ENCODE results near the gene C18orf63. TPM values are rescaled to one million over a fixed set of nuclear protein-coding genes. Genes with fewer than 3 reads are reported as not detected.
A peak's percentile ranks its signal among the peaks of the same experiment; 100 is the strongest.
"Not testable (repeated sequence)": the region's sequence is repeated elsewhere in the genome, so short reads cannot be mapped to it uniquely, and the experiment has no call there.

Gene C18orf63
- polyA plus RNA-seq, 3 donors, result 0.20 to 0.64 (median 0.45) TPM

- DNase-seq, result no peak
Measured at GRCh38 chr18:74286106-74286855, 29.4 kb upstream of the C18orf63 start.

DNA sequence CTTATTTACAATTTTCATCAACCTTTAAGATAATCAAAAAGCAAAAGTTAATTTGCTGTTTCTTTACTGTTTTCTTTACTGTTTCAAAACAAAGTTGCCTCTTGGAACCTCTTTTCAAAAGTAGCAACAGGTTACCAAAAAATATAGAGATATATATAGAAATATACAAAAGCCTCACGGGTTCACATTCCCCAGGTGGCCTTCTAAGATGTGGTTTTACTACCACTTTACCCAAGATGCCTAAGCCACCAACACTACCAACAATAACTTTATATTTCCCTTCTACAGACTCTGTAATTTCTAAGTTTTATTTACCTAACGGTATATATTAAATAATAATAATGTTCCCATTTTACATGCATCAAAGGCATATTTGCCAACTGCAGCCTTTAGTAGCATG, 28.8 kb upstream of the C18orf63 start:
- no peak for DNase-seq

- no peak for DNase-seq
Measured at GRCh38 chr18:74288041-74288440, 27.6 kb upstream of the C18orf63 start.

- no peak for DNase-seq
Measured at GRCh38 chr18:74288730-74289129, 26.9 kb upstream of the C18orf63 start.

DNA sequence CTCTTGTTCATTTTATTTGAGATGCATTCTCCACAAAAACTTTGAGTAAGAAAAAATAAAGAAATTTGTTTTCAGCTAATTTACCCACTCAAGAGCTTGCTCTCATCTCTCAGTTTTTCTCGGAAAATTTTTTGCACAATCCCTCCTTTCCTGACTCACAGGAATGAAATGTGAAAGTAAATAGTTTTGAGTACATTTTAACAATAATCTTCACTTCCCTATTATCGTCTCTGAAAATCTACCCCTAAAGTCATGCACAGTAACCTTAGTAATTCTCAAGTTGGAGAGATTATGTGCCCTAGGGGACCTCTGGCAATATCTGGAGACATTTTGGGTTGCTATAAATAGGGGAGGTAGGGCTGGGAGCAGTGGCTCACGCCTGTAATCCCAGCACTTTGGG, 26.5 kb upstream of the C18orf63 start:
- DNase-seq, result no peak

- DNase-seq, result no peak
Measured at GRCh38 chr18:74290021-74290420, 25.6 kb upstream of the C18orf63 start.

DNA sequence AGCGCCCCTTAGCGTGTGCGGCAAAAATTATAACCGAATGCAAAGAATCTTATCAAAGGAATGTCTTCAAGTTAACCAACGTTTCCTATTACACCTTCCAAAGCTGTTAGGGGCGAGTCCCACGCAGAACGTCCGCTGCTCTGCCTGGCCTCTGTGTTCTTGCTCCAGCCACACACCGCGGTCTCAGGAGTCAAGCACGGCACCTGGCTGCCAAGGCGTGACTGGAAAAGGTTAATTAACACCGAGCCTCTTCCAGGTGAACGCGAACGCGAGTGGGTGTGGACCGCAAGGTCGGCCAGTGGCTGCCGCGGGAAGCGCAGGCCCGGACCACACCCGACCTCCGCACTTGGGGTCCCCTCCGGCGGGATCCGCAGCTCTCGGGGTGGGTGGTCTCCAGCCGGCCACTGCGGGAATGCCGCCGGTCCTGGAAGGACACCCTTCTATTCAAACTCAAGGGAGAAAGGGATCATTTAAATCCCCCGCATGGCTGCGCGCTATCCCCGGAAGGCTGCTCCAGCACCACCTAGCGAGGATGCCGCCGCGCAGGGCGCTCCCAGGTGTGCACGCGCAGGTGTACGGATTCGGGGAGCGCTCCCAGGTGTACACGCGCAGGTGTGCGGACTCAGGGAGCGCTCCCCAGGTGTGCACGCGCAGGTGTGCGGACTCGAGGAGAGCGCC, 24.7 kb upstream of the C18orf63 start:
- no peak for DNase-seq

DNA sequence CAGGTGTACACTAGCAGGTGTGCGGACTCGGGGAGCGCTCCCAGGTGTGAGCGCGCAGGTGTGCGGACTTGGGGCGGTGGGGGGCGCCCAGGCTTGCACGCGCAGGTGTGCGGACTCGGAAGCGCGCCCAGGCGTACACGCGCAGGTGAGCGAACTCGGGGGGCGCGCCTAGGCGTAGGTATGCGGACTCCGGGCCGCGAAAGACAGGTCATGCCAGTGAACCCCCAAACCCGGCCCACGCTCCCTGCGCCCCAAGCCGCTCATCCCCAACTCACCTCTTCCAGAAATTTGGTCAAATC, 24.2 kb upstream of the C18orf63 start:
- DNase-seq, result no peak

DNA sequence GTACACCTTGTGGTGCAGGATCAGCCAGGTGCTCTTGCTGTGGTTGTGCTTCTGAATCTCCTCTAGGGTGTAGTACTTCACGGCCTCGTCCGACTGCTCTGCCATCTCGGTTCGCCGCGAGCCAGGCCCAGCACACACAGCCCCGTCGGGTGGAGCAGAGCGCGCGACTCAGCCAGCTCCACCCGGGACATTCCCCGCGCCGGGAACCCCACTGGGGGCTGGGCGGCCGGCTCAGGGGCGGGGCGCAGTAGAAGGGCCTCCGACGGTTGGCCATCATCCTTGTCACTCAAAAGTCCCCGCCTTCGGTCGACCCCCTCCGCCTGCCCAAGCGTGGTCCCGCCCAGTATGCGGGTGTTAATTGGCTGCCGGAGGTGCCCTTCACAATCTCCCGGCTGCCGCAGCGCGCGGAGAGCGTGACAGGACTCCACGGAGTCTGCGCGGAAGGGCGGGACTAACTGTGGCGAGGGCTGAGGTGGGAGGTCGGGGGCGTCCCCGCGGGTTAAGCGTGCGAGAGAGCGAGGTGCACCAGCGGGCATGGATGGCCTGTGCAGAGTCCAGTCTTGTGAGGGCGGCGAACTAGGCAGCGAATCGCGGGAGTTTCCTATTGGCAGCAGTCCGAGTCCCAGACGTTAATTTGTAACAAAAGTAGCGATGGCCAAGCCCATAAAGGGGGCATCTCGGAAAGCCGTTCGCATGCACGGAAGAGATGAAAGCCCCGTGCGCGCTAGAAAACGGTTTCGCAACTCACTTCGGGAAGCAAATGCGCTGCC, 23.7 kb upstream of the C18orf63 start, which contains the start of gene CYB5A:
TSS of gene CYB5A (minus strand) at position 193 of the 770 bp plus-strand sequence. CDS start at position 105, 88 bp downstream.
- DNase-seq, result peak; percentile 97

- DNase-seq, result no peak
Measured at GRCh38 chr18:74292541-74292858, 23.1 kb upstream of the C18orf63 start.

- not testable (repeated sequence) for DNase-seq
Measured at GRCh38 chr18:74292982-74293381, 22.7 kb upstream of the C18orf63 start.

- no peak for DNase-seq
Measured at GRCh38 chr18:74294526-74294925, 21.1 kb upstream of the C18orf63 start.

GRCh38 chr18:74299162-74299561, 16.5 kb upstream of the C18orf63 start:
- no peak for DNase-seq

DNA sequence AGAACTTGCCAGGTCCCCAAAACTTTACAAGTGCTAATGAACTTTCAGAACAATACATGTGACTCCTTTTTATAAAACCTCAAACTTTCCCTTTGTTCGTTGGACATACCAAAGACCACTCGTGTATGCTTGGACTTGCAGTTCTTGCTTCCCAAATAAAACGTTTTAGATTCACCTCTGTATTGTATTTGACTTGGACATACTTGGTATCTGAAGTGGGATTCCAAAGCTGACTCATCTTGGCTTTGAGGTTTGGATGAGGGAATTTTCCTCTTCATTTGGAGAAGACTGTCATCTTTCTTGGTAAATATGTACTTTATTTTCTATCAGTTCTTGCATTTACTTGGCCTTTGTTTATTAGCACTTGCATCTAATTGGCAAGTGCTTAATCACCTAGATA, 15.9 kb upstream of the C18orf63 start:
- no peak for DNase-seq

GRCh38 chr18:74303306-74303705, 12.3 kb upstream of the C18orf63 start:
- DNase-seq, result no peak

DNA sequence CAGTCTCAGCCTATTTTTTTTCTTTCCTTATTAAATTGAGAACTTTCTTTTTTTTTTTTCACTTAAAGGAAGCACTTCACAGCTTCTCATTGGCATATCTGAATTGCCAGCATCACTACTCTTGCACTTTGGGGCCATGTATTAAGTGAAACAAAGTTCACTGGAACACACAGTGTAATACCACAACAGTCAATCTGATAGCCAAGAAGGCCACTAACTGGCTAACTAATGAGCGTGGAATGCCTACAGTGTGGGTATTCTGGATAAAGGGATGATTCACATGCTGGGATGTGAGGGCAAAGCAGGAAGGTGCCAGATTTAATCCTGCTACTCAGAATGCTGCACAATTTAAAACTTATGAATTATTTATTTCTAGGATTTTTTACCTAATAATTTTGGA, 11.7 kb upstream of the C18orf63 start:
- DNase-seq, result no peak

GRCh38 chr18:74310411-74310810, 5.2 kb upstream of the C18orf63 start:
- DNase-seq, result no peak

GRCh38 chr18:74311000-74311399, 4.6 kb upstream of the C18orf63 start:
- no peak for DNase-seq

DNA sequence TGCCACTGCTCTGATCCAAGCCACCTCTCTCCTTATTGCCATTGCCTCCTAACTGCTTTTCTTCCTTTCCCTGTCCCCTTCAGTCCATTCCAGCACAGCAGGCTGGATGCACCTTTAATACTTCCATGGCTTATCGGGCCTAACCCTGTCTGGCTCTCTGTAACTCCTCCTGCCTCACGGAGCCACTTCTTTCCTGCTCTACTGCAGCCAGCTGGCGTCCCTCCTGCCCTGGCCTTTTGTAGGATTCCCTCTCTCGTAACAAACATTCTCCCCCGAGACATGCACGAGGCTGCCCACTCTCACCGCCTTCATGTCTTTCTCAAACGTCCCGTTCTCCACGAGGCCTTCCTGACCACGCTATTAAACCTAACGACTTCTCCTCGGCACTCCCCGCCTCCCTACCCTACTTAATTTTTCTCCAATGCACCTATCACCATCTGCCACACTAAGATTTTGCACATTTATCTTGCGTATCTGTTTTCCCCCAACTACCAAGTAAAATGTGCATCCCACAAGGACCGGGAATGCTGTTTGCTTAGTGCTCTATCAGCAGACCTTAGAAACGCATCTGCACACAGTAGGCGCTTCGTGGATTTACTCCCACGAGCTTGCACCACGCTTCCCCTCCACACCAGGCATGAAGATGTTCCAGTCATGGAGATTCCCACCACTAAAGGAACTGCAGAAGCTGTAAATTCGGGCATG, 728 bp upstream of the C18orf63 start:
- DNase-seq, result no peak

DNA sequence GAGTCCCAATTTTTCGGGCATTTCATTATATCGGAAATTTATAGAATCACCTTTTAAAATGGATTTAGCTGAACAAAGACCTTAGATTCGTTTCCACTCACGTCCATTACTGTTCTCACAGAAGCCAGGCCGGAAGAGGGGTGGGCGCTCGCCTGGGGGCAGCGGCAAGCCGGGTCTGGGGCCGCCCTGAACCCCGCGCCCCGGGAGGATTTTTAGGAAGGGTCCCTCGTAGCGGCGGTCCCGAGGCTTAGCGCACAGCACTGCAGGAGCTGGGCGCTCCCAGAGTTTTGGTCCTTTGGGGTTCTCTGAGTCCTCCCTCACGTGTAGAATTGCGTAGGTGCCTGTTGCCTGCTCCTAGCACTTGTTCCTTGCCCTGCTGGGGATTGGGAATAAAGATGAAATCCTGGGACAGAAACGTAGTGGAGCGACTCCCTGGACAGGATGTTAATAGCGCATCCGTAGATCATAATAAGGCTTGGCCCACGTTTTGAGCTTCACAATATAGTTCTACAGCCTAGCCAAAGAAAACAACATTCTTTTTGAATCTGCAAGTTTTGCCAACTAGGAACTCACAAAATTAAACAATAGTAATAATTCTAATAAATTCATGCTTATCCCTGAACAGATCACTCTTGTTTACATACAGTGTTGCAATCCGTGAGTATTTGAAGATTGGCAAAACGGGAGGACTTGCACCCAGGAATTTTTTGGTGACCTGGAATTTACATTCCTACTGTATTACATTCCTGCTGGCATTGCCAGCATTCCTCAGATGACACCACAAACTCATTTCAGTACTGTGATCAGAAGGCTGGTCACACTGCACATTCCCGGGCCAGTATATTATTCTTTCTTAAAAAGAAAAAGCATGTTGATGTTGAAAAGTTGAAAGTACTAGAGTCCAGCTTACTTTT, 875 bp downstream of the C18orf63 start:
- DNase-seq, result no peak

- no peak for DNase-seq
Measured at GRCh38 chr18:74326231-74326630, 10.6 kb downstream of the C18orf63 start.
